Mesenchymal stem cell (in vitro differentiated cells and primary cell): ENCODE results near the gene PDGFRA.

Experiments used
- DNase-seq: peaks from one replicate; pipeline ENCODE4 v3.0.0-alpha.2; 2013
- H2AFZ ChIP-seq: one replicate; pipeline ENCODE4 v1.6.1; 2013; ENCODE audit warnings: low read depth, mild to moderate bottlenecking, control low read depth, inconsistent platforms, low read length, moderate library complexity
- H2AK5ac ChIP-seq: 2 replicates; pipeline ENCODE4 v1.6.1; 2013; ENCODE audit warnings: low read length, moderate library complexity, mild to moderate bottlenecking, inconsistent platforms; ENCODE audit not compliant: severe bottlenecking
- H2BK120ac ChIP-seq: one replicate; pipeline ENCODE4 v1.6.1; 2013; ENCODE audit warnings: low read depth, mild to moderate bottlenecking, inconsistent platforms, low read length, moderate library complexity
- H2BK12ac ChIP-seq, 2 experiments: one replicate each; pipeline ENCODE4 v1.6.1; 2013; ENCODE audit warnings: inconsistent platforms in 2 of 2, low read length in 2 of 2, mild to moderate bottlenecking in 2 of 2, moderate library complexity in 2 of 2, control low read depth in 1 of 2
- H2BK15ac ChIP-seq: one replicate; pipeline ENCODE4 v1.6.1; 2013; ENCODE audit warnings: mild to moderate bottlenecking, low read depth, inconsistent platforms; ENCODE audit not compliant: poor library complexity, severe bottlenecking
- H2BK5ac ChIP-seq: 2 replicates; pipeline ENCODE4 v1.6.1; 2013; ENCODE audit warnings: low read depth, mild to moderate bottlenecking, low read length, control low read depth, inconsistent platforms; ENCODE audit not compliant: poor library complexity, severe bottlenecking
- H3K14ac ChIP-seq, 2 experiments: one replicate each; pipeline ENCODE4 v1.6.1; 2013; ENCODE audit warnings: inconsistent platforms in 2 of 2, low read length in 2 of 2, control low read depth in 1 of 2, mild to moderate bottlenecking in 1 of 2, moderate library complexity in 1 of 2
- H3K18ac ChIP-seq, 2 experiments: one replicate each; pipeline ENCODE4 v1.6.1; 2013; ENCODE audit warnings: inconsistent platforms in 2 of 2, low read length in 2 of 2, control low read depth in 1 of 2, low read depth in 1 of 2, mild to moderate bottlenecking in 1 of 2
- H3K23ac ChIP-seq, 2 experiments: one replicate each; pipeline ENCODE4 v1.6.1; 2013; ENCODE audit warnings: inconsistent platforms in 2 of 2, low read length in 2 of 2, mild to moderate bottlenecking in 2 of 2, moderate library complexity in 2 of 2, control low read depth in 1 of 2
- H3K27ac ChIP-seq: 2 replicates; pipeline ENCODE4 v1.5.1; 2013; ENCODE audit warnings: mild to moderate bottlenecking, moderate library complexity, low read length, control low read depth, inconsistent platforms; ENCODE audit not compliant: poor library complexity, severe bottlenecking
- H3K27me3 ChIP-seq, 2 experiments: 2 replicates each; pipeline versions ENCODE4 v1.6.1 to v1.7.0; 2013; ENCODE audit warnings: low read length in 2 of 2, mild to moderate bottlenecking in 2 of 2, moderate library complexity in 2 of 2, control low read depth in 1 of 2, inconsistent platforms in 1 of 2; ENCODE audit not compliant: control insufficient read depth in 1 of 2, insufficient read depth in 1 of 2
- H3K36me3 ChIP-seq, 2 experiments: 2 replicates each; pipeline versions ENCODE4 v1.6.1 to v1.7.0; 2013; ENCODE audit warnings: low read length in 2 of 2, control low read depth in 1 of 2, inconsistent platforms in 1 of 2, low read depth in 1 of 2, mild to moderate bottlenecking in 1 of 2; ENCODE audit not compliant: insufficient read depth in 2 of 2, control insufficient read depth in 1 of 2
- H3K4ac ChIP-seq, 2 experiments: one replicate each; pipeline ENCODE4 v1.6.1; 2013; ENCODE audit warnings: inconsistent platforms in 2 of 2, low read length in 2 of 2, mild to moderate bottlenecking in 2 of 2, moderate library complexity in 2 of 2, control low read depth in 1 of 2, low read depth in 1 of 2
- H3K4me1 ChIP-seq: 2 replicates; pipeline ENCODE4 v1.6.1; 2013; ENCODE audit warnings: low read depth, low read length, control low read depth; ENCODE audit not compliant: control insufficient read depth, insufficient read depth
- H3K4me2 ChIP-seq: 2 replicates; pipeline ENCODE4 v1.6.1; 2013; ENCODE audit warnings: low read length, mild to moderate bottlenecking, inconsistent platforms; ENCODE audit not compliant: poor library complexity, severe bottlenecking
- H3K4me3 ChIP-seq, 2 experiments: 2 replicates each; pipeline versions ENCODE4 v1.5.1 to v1.7.0; 2013; ENCODE audit warnings: low read length in 2 of 2, mild to moderate bottlenecking in 2 of 2, control low read depth in 1 of 2, low read depth in 1 of 2; ENCODE audit not compliant: insufficient read depth in 1 of 2
- H3K79me1 ChIP-seq: replicated peaks from 2 replicates; pipeline ENCODE4 v1.6.1; 2013; ENCODE audit warnings: mild to moderate bottlenecking, control low read depth, low read length, inconsistent platforms; ENCODE audit not compliant: poor library complexity, severe bottlenecking
- H3K9ac ChIP-seq: 2 replicates; pipeline ENCODE4 v1.7.0; 2013; ENCODE audit warnings: mild to moderate bottlenecking, low read length, moderate library complexity
- H3K9me3 ChIP-seq: 2 replicates; pipeline ENCODE4 v1.7.0; 2013; ENCODE audit warnings: mild to moderate bottlenecking, low read length; ENCODE audit not compliant: control insufficient read depth
- H4K8ac ChIP-seq: one replicate; pipeline ENCODE4 v1.6.1; 2013; ENCODE audit warnings: inconsistent platforms, mild to moderate bottlenecking, low read length, moderate library complexity
- H4K91ac ChIP-seq: one replicate; pipeline ENCODE4 v1.6.1; 2013; ENCODE audit warnings: mild to moderate bottlenecking, low read length, inconsistent platforms
- WGBS: methylation state at CpG from one replicate; pipeline ENCODE4 v1.1.7; 2013; ENCODE audit warnings: mixed read lengths; 5-methylcytosine and 5-hydroxymethylcytosine counted together

The PDGFRA gene

GRCh38 chr4:54231768-54232688 is 2.9 kb downstream of the PDGFRA start:
- Histone ChIP-seq H3K36me3 (peaks cover 0 to 27% of the 10 kb centered on the region in 2 experiments), H2BK5ac (no peak overlapping the region), H3K27ac (no peak overlapping the region), H3K4me1 (peaks cover 46% of the 10 kb centered on the region), H3K9me3 (no peaks in the 10 kb centered on the region), H2BK12ac (peak overlapping the region in 1 of 2 experiments; percentile 76), H3K27me3 (peaks cover 0 to 43% of the 10 kb centered on the region in 2 experiments), H2AK5ac (no peak overlapping the region), H3K14ac (peak overlapping the region in 1 of 2 experiments; percentile 93), H2BK120ac (no peak overlapping the region), H3K9ac (peak overlapping the region; percentile 99), H2BK15ac (peak overlapping the region; percentile 31), H3K4me2 (peak overlapping the region; percentile 59), H3K4ac (peak overlapping the region; percentile 35 to 89), H4K8ac (peak overlapping the region; percentile 12), H2AFZ (no peak overlapping the region), H4K91ac (peak overlapping the region; percentile 37), H3K18ac (peak overlapping the region; percentile 90 to 92), H3K4me3 (peak overlapping the region; percentile 29 to 93), H3K79me1 (no peaks in the 10 kb centered on the region), H3K23ac (peak overlapping the region; percentile 67 to 90)
- 10% methylated on average over 62 of the region's 63 CpGs for WGBS
- DNase-seq = peak; percentile 64

GRCh38 chr4:54233277-54233696 is 4.2 kb downstream of the PDGFRA start:
- Histone ChIP-seq H2AFZ (no peak overlapping the region), H2BK15ac (peak overlapping the region; percentile 66), H3K27me3 (peaks cover 0 to 42% of the 10 kb centered on the region in 2 experiments), H3K23ac (peak overlapping the region in 1 of 2 experiments; percentile 87), H3K4me1 (peaks cover 38% of the 10 kb centered on the region), H3K18ac (peak overlapping the region; percentile 94 to 97), H2BK5ac (no peak overlapping the region), H3K79me1 (no peaks in the 10 kb centered on the region), H3K9ac (peak overlapping the region; percentile 99), H3K4ac (peak overlapping the region; percentile 81 to 89), H3K27ac (no peak overlapping the region), H3K14ac (peak overlapping the region; percentile 68 to 97), H4K8ac (peak overlapping the region; percentile 93), H2AK5ac (no peak overlapping the region), H3K9me3 (no peaks in the 10 kb centered on the region), H2BK12ac (peak overlapping the region in 1 of 2 experiments; percentile 89), H4K91ac (peak overlapping the region; percentile 96), H2BK120ac (peak overlapping the region; percentile 68), H3K4me3 (peak overlapping the region; percentile 67 to 93), H3K4me2 (peak overlapping the region; percentile 100), H3K36me3 (peaks cover 0 to 39% of the 10 kb centered on the region in 2 experiments)
- DNase-seq = peak; percentile 84
- WGBS = under 1% methylated on average over 32 of the region's 43 CpGs

- WGBS = under 1% methylated on average over 52 of the region's 67 CpGs
- H2BK12ac ChIP-seq = peak overlapping the region in 1 of 2 experiments; percentile 89
- peak overlapping the region; percentile 68 to 71 for H3K14ac ChIP-seq
- H3K4ac ChIP-seq = peak overlapping the region; percentile 81 to 89
- peak overlapping the region; percentile 93 for H4K8ac ChIP-seq
- H3K4me2 ChIP-seq = peak overlapping the region; percentile 100
- H3K79me1 ChIP-seq = no peaks in the 10 kb centered on the region
- H2BK120ac ChIP-seq = peak overlapping the region; percentile 68
- peaks cover 0 to 38% of the 10 kb centered on the region in 2 experiments for H3K27me3 ChIP-seq
- no peak overlapping the region for H2BK5ac ChIP-seq
- no peaks in the 10 kb centered on the region for H3K9me3 ChIP-seq
- no peak overlapping the region for H2AFZ ChIP-seq
- H3K36me3 ChIP-seq = peaks cover 0 to 45% of the 10 kb centered on the region in 2 experiments
- H3K4me1 ChIP-seq = peaks cover 37% of the 10 kb centered on the region
- peak overlapping the region; percentile 51 to 93 for H3K4me3 ChIP-seq
- peak overlapping the region; percentile 90 for H4K91ac ChIP-seq
- peak overlapping the region; percentile 48 for H2BK15ac ChIP-seq
- peak; percentile 85 for DNase-seq
- H3K9ac ChIP-seq = peak overlapping the region; percentile 99
- peak overlapping the region; percentile 94 to 97 for H3K18ac ChIP-seq
- H2AK5ac ChIP-seq = no peak overlapping the region
- H3K23ac ChIP-seq = peak overlapping the region in 1 of 2 experiments; percentile 92
- no peak overlapping the region for H3K27ac ChIP-seq
These were observed 4.8 kb downstream of the PDGFRA start for GRCh38 chr4:54233697-54234496.
